ENCODE data around the gene ATP10D. TPM values are rescaled to one million over a fixed set of nuclear protein-coding genes. Genes with fewer than 3 reads are reported as not detected.

ATP10D gene
- total RNA-seq, 2 donors from 2014 or later, result 54.2 to 96.1 TPM

DNA sequence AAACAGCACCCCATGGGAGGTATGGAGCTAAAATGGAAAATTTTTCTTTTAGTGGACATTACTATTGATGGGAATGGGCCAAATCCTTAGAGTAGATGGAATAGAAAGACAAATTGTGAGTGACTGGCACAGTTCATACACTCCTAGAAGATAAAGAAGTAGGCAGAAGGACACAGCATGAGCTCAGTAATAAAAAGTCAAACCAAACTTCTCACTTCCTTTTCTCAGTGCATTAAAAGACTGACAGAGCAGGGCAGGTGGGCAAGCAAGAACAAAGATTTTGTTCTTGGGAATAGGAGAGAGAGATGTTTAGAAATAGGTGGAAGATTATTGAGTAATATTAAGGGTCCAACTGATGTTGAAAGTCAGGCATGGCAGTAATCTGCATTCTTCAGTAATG lies 132.5 kb downstream of the ATP10D start:
- H3K9me3 ChIP-seq, result no peaks in the 10 kb centered on the region
- TF ChIP-seq, protein P1, sequence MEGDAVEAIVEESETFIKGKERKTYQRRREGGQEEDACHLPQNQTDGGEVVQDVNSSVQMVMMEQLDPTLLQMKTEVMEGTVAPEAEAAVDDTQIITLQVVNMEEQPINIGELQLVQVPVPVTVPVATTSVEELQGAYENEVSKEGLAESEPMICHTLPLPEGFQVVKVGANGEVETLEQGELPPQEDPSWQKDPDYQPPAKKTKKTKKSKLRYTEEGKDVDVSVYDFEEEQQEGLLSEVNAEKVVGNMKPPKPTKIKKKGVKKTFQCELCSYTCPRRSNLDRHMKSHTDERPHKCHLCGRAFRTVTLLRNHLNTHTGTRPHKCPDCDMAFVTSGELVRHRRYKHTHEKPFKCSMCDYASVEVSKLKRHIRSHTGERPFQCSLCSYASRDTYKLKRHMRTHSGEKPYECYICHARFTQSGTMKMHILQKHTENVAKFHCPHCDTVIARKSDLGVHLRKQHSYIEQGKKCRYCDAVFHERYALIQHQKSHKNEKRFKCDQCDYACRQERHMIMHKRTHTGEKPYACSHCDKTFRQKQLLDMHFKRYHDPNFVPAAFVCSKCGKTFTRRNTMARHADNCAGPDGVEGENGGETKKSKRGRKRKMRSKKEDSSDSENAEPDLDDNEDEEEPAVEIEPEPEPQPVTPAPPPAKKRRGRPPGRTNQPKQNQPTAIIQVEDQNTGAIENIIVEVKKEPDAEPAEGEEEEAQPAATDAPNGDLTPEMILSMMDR (IDR thresholded peaks at IDR 0.05), result no peak
- DNase-seq (ENCODE audit: low spot score) (no peak), ATAC-seq (ENCODE audit: insufficient number of reproducible peaks, low FRiP score, low read depth) (no peak)
- no peaks in the 10 kb centered on the region for H3K27me3 ChIP-seq (replicated peaks; ENCODE audit: insufficient read depth)
- H3K4me1 ChIP-seq (ENCODE audit: control insufficient read depth in 1 of 2, low read depth in 2 of 2), result no peaks in the 10 kb centered on the region
- no peak overlapping the region for H3K4me3 ChIP-seq
- H3K36me3 ChIP-seq, result no peaks in the 10 kb centered on the region
- no peak overlapping the region for H3K27ac ChIP-seq

DNA sequence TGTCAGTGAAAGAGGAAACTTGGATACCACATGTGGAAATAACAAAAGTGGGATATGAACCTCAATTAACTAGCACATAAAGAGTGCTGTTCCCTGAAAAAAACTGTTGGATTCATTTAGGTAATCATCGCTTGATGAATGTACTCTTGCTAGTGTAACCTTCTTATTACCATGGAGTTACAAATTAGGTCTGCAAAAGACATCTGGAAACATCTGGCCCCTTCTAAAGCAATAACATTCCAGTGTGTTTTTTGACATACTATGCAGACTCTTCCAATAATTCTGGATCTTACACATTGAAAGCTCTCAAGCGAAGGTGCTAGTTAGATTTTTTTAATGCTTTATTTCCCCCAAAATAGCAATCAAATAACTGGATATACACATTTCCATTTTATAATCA lies 134.6 kb downstream of the ATP10D start:
- Histone ChIP-seq H3K27ac (no peak overlapping the region), H3K27me3 (replicated peaks; ENCODE audit: insufficient read depth) (no peaks in the 10 kb centered on the region), H3K36me3 (no peaks in the 10 kb centered on the region), H3K9me3 (no peaks in the 10 kb centered on the region), H3K4me3 (no peak overlapping the region), H3K4me1 (ENCODE audit: control insufficient read depth in 1 of 2, low read depth in 2 of 2) (no peaks in the 10 kb centered on the region)
- TF ChIP-seq, protein P1 (IDR thresholded peaks at IDR 0.05), result no peak
- no peak for ATAC-seq (ENCODE audit: insufficient number of reproducible peaks, low FRiP score, low read depth)
- no peak for DNase-seq (ENCODE audit: low spot score)

DNA sequence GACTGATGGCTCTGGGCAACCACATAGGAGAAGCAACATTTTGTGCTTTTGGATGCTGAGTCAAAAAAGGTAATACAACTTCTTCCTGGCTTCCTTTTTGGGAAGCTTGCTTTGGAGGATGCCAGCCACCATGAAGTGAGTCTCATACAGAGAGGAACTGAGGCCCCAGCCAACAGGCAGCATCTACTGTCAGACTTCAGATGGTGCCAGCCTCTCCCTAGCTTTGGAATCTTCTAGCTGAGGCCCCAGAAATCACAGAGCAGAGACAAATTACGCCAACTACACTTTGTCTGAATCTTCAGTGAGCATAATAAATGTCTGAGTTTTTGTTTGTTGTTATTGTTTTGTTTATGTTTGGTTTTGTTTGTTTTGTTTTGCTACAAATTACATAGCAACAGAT lies 136.1 kb downstream of the ATP10D start:
- TF ChIP-seq, protein P1 (IDR thresholded peaks at IDR 0.05), result no peak
- Histone ChIP-seq H3K4me3 (no peak overlapping the region), H3K27ac (no peak overlapping the region), H3K4me1 (ENCODE audit: control insufficient read depth in 1 of 2, low read depth in 2 of 2) (no peaks in the 10 kb centered on the region), H3K27me3 (replicated peaks; ENCODE audit: insufficient read depth) (no peaks in the 10 kb centered on the region), H3K36me3 (no peaks in the 10 kb centered on the region), H3K9me3 (no peaks in the 10 kb centered on the region)
- DNase-seq (ENCODE audit: low spot score) (no peak), ATAC-seq (ENCODE audit: insufficient number of reproducible peaks, low FRiP score, low read depth) (no peak)

DNA sequence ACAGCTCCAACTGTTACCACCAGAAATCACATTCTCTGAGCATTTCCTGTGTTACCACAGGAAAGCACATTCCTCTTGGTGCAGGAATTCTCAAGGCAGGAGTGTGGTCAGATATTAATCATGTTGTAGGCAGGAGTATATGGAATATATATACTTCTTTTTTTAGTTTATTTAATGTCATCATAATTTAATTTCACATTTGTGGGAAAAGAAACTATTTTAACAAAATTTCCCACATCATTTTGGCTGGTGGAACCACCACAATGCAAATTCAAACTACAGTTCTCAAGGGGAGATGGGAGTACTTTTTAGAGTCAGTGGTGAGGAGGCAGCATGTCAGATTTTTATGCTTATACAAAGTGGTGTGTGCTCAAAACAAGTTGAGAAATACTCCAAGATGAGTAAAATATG lies 139.0 kb downstream of the ATP10D start:
- Histone ChIP-seq H3K27me3 (replicated peaks; ENCODE audit: insufficient read depth) (no peaks in the 10 kb centered on the region), H3K9me3 (no peaks in the 10 kb centered on the region), H3K4me1 (ENCODE audit: control insufficient read depth in 1 of 2, low read depth in 2 of 2) (no peaks in the 10 kb centered on the region), H3K4me3 (no peak overlapping the region), H3K36me3 (no peaks in the 10 kb centered on the region), H3K27ac (no peak overlapping the region)
- TF ChIP-seq, protein P1 (IDR thresholded peaks at IDR 0.05), result no peak
- ATAC-seq (ENCODE audit: insufficient number of reproducible peaks, low FRiP score, low read depth), result no peak
- no peak for DNase-seq (ENCODE audit: low spot score)

DNA sequence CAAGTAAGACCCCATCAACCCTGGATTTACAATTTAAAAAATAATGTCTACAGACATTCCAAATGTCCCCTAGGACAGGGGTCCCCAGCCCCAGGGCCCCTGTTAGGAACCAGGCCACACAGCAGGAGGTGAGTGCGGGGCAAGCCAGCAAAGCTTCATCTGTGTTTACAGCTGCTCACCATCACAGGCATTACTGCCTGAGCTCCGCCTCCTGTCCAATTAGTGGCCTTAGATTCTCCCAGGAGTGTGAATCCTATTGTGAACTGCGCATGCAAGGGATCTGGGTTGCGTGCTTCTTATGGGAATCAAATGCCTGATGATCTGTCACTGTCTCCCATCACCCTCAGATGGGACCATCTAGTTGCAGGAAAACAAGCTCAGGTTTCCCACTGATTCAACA lies 146.1 kb downstream of the ATP10D start:
- Histone ChIP-seq H3K9me3 (no peaks in the 10 kb centered on the region), H3K27me3 (replicated peaks; ENCODE audit: insufficient read depth) (no peaks in the 10 kb centered on the region), H3K4me3 (no peak overlapping the region), H3K27ac (no peak overlapping the region), H3K4me1 (ENCODE audit: control insufficient read depth in 1 of 2, low read depth in 2 of 2) (no peaks in the 10 kb centered on the region), H3K36me3 (no peaks in the 10 kb centered on the region)
- no peak for ATAC-seq (ENCODE audit: insufficient number of reproducible peaks, low FRiP score, low read depth)
- TF ChIP-seq, protein P1 (IDR thresholded peaks at IDR 0.05), result no peak
- DNase-seq (ENCODE audit: low spot score), result no peak

Measured in thoracic aorta (tissue), 2 donors.